ENCODE measurements around the gene C2orf74. TPM values are rescaled to one million over a fixed set of nuclear protein-coding genes. Genes with fewer than 3 reads are reported as not detected.

The C2orf74 gene
- total and polyA plus RNA-seq, 2 experiments from 2014 or later = 17.5 to 43.0 TPM

DNA sequence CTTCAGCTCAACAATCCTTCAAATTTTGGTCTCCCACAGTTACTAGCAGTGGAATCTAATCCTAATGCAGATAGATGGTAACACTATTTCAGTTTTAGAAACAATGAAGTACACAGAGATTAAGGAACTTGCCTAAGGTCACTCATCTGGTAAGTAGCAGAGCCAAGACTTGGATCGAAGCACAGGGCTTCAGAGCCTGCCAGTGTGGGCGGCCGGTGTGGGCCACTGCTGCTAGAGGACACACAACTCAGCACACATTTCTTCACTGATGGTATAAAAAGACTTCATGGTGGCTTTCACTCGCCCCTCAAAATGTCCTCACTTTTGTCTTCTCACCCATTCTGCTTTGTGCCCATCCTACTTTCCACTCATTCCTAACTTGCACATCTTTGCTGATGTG lies 11.1 kb downstream of the C2orf74 start:
- H3K27me3 ChIP-seq = no peaks in the 10 kb centered on the region
- H3K9me3 ChIP-seq (ENCODE audit: low read depth) = no peaks in the 10 kb centered on the region
- H3K27ac ChIP-seq = no peak overlapping the region
- no peak for DNase-seq (ENCODE audit: low read depth in 1 of 2, low spot score in 1 of 2)
- no peaks in the 10 kb centered on the region for H3K36me3 ChIP-seq
- no peak for TF ChIP-seq CTCF (IDR thresholded peaks at IDR 0.05; ENCODE audit: low read depth, low read length)
- no peak overlapping the region for H3K4me3 ChIP-seq
- H3K4me1 ChIP-seq (ENCODE audit: low read depth) = peaks cover 3% of the 10 kb centered on the region

DNA sequence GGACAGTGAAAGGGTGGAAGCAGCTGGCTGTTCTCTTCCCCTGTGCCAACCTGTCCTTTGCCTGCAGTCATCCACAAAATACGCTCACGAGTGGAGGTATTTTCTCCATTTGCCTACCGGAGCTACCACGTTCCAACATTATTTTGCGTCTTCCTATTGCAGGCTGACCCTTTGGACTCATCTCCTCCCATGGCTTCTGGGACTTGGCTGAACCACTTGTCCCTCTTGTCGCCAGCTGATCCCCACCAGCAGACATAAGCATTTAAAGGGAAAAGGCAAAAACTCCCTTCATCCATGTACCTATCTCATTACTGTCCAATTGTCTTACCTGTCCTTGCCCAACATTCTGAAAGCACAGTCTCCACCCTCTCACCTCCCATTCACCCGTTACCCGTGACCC lies 13.0 kb downstream of the C2orf74 start:
- no peak overlapping the region for H3K27ac ChIP-seq
- no peaks in the 10 kb centered on the region for H3K9me3 ChIP-seq (ENCODE audit: low read depth)
- peaks cover 8% of the 10 kb centered on the region for H3K4me1 ChIP-seq (ENCODE audit: low read depth)
- H3K27me3 ChIP-seq = no peaks in the 10 kb centered on the region
- H3K36me3 ChIP-seq = no peaks in the 10 kb centered on the region
- no peak overlapping the region for H3K4me3 ChIP-seq
- no peak for TF ChIP-seq CTCF (IDR thresholded peaks at IDR 0.05; ENCODE audit: low read depth, low read length)
- DNase-seq (ENCODE audit: low read depth in 1 of 2, low spot score in 1 of 2) = no peak

DNA sequence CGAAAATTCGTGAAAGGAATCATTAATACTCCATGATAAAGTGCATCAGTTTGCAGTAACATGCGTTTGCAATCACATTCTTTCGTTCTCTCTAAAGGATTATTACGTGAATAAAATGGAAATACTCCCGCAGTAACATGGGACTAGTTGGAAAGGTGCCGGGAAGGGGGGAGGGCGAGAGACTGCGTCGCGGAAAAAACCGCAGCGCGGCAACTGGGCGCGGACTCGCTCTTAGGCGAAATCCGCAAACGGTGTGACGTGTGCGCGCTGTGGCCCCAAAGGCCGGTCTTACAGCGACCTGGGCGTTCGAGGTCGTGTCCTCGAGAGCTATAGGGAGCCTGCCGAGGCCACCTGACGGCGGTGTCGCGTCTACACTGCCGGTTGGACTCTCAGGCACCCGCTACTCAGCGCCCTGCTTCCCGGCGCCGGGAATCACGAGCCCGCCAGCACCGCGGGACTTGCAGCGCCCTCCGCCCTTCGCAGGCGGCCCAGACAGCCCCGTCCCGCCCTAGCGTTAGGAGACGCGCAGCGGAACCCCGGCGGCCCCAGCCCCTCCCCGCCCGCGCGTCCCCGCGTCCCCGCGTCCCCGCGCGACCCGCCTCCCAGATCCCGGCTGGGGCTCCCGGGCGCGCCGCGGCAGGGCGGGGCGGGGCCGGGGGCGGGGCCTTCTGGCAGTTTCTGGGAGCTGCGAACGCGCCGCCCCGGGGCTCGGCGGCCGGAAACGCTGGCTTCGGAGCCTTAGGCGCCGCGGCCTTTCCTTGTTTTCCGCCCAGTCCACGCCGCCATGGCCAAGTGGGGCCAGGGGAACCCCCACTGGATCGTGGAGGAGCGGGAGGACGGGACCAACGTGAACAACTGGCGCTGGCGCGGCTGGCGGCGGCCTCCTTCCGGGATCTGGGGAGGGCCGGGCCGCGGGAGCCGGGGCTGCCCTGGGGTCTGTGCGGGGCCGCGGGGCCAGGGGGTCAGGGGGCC lies 15.1 kb downstream of the C2orf74 start:
- Histone ChIP-seq H3K27ac (peak overlapping the region; percentile 92), H3K4me3 (peak overlapping the region; percentile 53), H3K27me3 (no peaks in the 10 kb centered on the region), H3K9me3 (ENCODE audit: low read depth) (no peaks in the 10 kb centered on the region), H3K4me1 (ENCODE audit: low read depth) (peaks cover 11% of the 10 kb centered on the region), H3K36me3 (peaks cover 7% of the 10 kb centered on the region)
- TF ChIP-seq CTCF (IDR thresholded peaks at IDR 0.05; ENCODE audit: low read depth, low read length) = no peak
- peak; percentile 96 to 97 for DNase-seq (ENCODE audit: low read depth in 1 of 2, low spot score in 1 of 2)

- Histone ChIP-seq H3K27ac (peak overlapping the region; percentile 92), H3K36me3 (peaks cover 7% of the 10 kb centered on the region), H3K27me3 (no peaks in the 10 kb centered on the region), H3K4me1 (ENCODE audit: low read depth) (peaks cover 11% of the 10 kb centered on the region), H3K4me3 (peak overlapping the region; percentile 53), H3K9me3 (ENCODE audit: low read depth) (no peaks in the 10 kb centered on the region)
- DNase-seq (ENCODE audit: low read depth in 1 of 2, low spot score in 1 of 2) = peak in 1 of 2 donors; percentile 42
- no peak for TF ChIP-seq CTCF (IDR thresholded peaks at IDR 0.05; ENCODE audit: low read depth, low read length)
Observed at GRCh38 chr2:61177727-61178549, 15.9 kb downstream of the C2orf74 start.

GRCh38 chr2:61178603-61179545 lies 16.9 kb downstream of the C2orf74 start:
- peak overlapping the region; percentile 92 for H3K27ac ChIP-seq
- no peaks in the 10 kb centered on the region for H3K27me3 ChIP-seq
- H3K4me3 ChIP-seq = no peak overlapping the region
- H3K4me1 ChIP-seq (ENCODE audit: low read depth) = peaks cover 11% of the 10 kb centered on the region
- H3K9me3 ChIP-seq (ENCODE audit: low read depth) = no peaks in the 10 kb centered on the region
- peak in 1 of 2 donors; percentile 42 for DNase-seq (ENCODE audit: low read depth in 1 of 2, low spot score in 1 of 2)
- H3K36me3 ChIP-seq = peaks cover 17% of the 10 kb centered on the region
- TF ChIP-seq CTCF (IDR thresholded peaks at IDR 0.05; ENCODE audit: low read depth, low read length) = no peak

All from cardiac muscle cell (in vitro differentiated cells and primary cell).